HG03097 (cell line): Measurements from ENCODE around the gene UBE2L5.
"Not testable (repeated sequence)": the region's sequence is repeated elsewhere in the genome, so short reads cannot be mapped to it uniquely, and the experiment has no call there.

Experiments
- ATAC-seq: cut with Tn5 transposase; IDR thresholded peaks from one replicate; pipeline ENCODE4 v1.9.1; 2021; ENCODE audit not compliant: unreplicated experiment, low FRiP score

UBE2L5 gene

DNA sequence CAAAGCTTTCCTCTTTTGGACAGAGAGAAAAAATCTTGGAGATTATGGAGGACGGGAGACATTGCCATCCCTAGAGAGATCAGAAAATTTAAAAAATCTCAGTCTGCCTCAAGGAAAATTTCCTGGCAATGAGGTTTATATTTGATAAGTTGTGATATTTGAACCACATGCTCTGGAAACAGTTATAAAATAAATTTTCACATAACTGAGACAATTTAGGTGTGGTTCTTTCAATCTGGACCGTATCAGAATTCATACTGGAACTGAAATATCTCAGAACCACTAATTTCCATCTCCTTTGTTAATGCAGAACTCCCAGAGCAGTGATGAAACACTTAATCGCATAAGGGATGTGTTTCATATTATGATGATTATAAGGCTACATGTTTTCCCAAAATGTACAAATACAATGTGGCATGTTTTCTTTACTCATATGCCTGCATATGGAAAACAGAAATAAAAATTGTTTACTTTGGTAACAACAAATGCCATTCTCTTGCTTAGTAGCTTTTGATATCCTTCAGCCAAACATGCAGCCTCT lies 13.7 kb downstream of the UBE2L5 start:
- no peak for ATAC-seq

DNA sequence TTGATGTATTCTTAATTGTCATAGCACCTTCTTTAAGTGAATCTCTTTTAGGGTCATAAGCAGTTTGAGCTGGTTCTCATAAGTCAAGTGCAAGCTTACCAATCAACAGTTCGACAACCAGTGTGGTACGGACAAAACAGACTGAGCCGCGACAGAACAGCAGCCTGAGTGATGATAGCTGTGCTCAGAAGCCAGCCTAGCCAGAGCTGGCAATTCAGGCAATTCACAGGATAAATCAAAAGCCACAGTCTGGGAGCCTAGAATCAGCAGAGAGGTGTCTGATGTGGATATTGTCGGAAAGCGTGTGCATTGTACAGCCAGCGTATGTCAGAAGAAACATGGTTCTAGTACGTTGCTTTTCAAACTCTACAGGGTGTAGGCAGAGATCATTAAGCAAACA lies 14.9 kb downstream of the UBE2L5 start:
- no peak for ATAC-seq

DNA sequence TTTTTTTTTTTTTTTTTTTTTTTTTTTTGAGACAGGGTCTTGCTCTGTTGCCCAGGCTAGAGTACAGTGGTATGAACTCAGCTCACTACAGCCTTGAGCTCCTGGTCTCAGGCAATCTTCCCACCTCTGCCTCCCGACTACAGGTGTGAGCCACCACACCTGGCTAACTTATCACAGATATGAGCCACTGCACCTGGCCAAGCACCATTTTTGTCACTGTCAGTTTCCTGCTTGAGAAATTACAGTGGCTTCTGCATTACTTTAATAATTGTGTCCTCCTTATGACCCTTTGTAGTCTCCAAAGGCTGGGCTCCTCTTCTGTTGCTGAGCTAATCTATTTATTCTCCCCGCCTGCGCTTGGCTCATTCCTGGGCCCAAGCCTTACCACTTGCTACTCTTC lies 16.0 kb downstream of the UBE2L5 start:
- no peak for ATAC-seq

DNA sequence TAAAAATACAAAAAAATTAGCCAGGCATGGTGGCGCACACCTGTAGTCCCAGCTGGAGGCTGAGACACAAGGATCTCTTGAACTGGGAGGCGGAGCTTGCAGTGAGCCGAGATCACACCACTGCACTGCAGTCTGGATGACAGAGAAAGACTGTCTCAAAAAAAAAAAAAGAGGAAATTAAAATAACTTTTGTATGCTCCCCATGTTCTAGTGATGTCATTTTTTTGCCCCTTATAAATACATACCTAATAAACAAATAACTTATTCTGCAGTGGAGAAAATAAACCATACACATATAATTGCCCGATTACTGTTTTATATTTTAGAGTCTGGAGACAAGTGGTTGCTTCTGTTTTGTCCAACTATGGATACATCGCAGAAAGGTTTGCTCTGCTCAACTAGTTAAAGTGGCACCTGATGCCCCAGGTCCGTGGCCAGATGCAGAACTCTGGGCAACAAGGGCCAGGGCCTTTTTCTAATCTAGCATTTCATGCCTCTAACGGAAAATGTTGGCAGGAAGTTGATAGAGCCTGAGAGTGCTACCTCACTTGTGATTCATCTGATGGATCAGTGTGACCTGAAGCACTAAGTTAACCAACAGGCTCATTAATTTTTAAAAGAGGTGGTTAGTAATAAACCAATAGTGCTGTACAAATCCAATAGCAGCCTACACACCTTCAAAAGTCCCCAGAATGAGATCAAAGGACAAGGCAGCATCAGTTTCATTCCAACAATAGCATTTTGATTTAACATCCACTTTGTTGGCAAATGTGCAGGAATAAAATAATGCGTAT lies 18.8 kb downstream of the UBE2L5 start:
- peak; percentile 26 for ATAC-seq

DNA sequence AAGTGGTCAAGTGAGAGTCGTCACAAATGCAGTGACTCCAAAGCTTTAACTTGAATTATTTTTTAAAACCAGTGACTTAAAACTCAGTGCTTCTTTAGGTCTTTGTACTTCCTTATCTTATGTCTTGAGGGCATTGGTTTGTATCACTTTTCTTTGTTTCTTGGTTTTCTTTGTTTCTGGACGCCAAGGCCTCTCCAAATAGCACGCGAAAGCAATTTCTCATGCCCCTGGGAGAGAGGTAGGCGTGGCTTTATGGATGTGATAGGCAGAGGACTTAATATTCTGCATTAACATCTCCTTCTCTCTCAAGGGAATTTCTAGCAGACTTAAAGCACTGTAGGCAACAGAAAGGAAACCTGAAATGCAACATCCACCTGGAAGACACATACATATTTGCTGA lies 20.6 kb downstream of the UBE2L5 start:
- no peak for ATAC-seq

DNA sequence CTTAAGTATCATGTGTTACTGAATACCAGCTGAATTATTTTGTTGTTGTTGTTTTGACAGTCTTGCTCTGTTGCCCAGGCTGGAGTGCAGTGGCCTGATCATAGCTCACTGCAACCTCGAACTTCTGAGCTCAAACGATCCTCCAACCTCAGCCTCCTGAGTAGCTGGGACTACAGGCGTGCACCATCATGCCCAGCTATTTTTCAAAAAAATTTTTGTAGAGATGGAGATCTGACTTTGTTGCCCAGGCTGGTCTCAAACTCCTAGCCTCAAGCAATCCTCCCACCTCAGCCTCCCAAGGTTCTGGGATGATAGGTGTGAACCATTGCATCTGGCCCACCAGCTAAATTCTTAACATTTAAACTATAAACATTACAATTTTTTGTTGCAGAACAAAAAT lies 21.2 kb downstream of the UBE2L5 start:
- not testable (repeated sequence) for ATAC-seq

DNA sequence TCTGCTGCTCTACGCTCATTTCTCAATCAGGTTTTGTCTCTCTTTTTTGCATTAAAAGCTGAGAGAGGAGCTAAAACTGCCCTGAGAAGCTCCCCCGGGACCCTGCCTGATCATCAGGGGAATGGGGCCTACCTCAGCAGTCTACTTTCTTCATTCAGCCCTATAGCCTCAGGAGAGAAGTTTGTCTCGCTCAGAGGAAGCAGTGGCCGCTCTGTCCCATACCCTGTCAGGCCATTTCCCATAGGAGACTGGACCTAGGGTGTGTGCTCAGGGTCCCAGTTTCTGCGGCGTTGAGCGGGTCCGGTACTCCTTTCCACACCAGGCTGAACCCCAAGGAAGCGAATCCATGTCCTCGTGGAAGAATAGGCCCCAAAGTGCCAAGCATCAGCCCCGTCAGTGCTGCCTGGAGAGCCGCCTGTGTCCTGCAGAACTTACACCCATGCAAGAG lies 21.7 kb downstream of the UBE2L5 start:
- ATAC-seq, result peak; percentile 43

DNA sequence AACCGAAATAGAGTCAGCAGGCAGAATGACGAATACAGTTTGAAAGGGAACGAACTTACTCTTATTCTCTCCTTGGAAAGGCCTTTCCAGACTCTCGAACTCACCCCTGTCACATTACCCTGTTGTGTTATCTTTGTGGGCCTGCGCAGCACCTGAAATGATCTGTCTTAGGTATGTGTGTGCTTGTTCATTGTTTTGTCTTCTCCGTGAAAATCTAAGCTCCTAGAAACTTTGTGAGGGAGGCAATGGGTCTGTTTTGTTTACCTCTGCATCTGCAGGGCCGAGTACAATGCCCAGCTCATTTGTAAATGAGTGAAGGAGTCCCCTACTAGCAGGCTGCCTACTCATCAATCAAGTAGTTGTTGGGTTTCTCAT lies 23.8 kb downstream of the UBE2L5 start:
- ATAC-seq, result no peak

DNA sequence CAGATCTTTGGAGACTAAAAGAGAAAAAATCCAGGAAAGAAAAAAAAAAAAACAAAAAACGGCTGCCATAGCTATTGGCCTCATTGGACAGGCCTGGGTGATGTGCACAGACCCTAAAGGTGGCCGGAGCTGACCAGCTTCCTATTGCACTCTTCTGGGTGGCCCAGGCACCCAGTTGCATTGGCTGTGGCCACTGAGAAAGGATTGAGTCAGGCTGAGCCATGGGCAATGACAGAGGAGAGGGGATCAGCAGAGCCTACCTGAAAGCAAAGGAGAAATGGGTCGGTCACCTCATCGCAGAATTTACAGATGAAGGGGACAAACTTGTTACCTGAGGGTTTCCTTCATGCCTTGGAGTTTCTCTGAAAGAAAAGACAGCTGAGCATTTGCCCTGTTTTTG lies 26.1 kb downstream of the UBE2L5 start:
- no peak for ATAC-seq

DNA sequence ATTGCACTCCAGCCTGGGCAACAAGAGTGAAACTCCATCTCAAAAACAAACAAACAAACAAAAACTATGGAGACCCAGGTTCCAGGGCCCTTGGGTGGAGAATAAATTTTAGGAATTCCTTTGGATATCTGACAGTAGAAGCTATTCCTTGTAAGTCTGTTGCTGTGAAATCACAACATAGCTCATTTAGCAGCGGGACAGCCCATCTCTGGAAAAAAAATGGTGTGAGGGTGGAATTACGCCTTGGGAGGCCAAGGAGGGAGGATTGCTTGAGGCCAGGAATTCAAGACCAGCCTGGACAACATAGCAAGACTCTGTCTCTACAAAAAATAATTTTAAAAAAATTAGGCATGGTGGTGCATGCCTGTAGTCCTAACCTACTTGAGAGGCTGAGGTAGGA lies 27.8 kb downstream of the UBE2L5 start:
- ATAC-seq, result no peak

DNA sequence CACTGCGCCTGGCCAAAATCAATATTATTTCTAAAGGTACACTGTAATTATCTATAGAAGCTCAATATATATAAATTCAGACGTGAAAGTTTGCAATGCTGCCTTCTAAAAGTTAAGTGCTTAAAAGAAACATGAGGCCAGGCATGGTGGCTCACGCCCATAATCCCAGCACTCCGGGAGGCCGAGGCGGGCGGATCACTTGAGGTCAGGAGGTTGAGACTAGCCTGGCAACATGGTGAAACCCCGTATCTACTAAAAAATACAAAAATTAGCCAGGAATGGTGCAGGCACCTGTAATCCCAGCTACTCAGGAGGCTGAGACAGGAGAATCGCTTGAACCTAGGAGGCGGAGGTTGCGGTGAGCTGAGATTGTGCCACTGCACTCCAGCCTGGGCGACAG lies 29.2 kb downstream of the UBE2L5 start:
- not testable (repeated sequence) for ATAC-seq

DNA sequence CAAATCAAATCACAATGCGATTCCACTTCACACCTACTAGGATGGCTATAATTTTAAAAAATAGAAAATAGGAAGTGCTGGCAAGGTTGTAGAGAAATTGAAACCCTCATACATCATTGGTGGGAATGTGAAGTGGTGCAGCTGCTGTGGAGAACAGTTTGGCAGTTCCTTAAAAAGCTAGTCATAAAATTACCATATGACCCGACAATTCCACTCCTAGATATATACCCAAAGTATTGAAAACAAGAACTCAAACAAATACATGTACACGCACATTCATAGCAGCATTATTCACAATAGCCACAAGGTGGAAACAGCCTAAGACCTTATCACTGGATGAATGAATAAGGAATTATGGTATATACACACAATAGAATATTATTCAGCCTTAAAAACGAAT lies 31.4 kb downstream of the UBE2L5 start:
- no peak for ATAC-seq

DNA sequence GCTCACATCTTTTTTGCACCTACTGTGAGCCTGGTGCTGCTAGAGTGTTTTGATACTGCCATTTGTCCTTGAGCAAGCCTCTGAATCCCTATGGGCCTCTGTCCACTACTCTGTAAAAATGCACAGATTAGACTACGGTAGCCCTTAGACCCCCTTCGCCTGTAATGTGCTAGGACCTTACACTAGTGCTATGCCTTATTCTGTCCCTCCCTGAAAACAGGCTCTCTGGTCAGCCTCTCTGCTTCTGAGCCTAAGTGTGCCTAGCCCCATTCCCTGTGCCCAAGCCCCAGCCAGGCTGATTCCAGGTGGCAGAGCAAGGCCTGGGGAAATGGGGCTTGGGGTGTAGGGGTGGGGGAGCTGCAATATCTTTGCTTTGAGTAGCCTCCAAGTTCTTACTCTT lies 32.7 kb downstream of the UBE2L5 start:
- no peak for ATAC-seq

DNA sequence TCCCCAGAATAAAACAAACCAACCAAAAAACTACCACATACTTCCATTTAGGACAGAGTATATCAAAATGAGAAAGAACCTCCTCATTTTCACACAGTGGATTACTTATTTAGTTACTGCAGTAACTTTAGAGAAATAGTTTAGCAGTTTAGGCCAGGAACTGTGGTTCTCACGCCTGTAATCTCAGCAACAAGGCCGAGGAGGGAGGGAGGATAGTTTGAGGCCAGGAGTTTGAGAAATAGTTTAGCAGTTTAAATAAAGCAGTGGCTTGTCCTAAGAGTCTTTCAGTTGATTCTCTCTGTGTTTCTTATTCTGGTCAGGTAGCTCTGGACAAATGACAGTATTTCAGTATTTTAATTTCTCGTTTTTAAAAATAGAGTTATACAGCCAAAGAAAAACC lies 34.0 kb downstream of the UBE2L5 start:
- no peak for ATAC-seq

DNA sequence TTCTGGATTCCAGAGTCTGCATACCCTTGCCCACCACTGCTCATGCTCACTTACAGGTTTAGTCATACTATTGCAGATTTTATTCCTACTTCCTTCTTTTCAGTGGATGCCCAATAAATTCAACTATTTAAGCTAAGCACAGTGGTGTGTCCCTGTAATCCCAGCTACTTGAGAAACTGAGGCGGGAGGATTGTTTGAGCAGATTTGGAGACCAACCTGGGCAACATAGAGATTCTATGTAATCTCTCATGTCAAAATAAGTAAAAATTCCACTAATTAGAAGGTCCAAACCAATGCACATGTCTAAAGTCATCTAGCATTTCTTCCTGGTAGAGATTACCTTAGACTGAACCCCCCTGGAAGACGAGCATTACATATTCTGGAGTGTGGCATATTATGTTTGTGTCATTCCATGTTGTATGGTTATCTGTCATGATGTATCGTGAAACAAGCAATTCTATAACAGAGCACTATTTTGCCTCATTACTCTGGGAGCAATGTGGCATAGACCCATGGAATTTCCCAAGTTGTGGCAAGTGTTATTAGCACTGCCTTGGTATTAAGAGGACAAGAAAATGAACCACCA lies 35.1 kb downstream of the UBE2L5 start:
- ATAC-seq, result no peak

DNA sequence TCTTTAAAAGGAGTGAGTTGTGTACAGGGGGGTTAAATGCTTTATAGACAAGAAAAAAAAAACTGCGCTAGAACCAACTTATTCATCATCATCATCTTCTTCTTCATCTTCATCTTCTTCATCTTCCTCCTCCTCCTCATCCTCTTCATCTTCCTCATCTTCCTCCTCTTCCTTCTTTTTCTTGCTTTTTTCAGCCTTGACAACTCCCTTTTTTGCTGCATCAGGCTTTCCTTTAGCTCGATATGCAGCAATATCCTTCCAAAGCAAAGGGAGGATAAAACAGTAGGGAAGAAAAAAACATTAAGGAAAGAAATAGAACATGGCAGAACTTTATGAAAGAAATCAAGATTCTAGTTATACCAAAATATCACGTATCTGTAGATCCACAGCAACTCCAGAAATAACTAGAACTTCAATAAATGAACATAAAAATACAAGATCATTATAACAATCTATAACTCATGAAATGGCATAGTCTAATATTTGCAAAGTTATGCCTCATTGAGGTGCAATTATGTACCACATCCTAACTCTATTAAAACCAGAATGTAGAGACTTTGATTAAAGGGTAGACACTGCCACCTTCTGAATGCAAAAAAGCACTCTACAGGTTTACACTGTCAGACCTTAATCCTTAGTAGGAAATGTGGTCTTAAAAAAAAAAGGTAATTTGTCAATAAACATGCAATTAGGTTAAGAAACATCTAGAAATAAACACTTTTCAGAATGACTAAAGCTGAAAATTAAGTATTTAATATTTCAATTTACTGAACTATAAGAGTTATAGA lies 39.2 kb downstream of the UBE2L5 start:
- ATAC-seq, result not testable (repeated sequence)

DNA sequence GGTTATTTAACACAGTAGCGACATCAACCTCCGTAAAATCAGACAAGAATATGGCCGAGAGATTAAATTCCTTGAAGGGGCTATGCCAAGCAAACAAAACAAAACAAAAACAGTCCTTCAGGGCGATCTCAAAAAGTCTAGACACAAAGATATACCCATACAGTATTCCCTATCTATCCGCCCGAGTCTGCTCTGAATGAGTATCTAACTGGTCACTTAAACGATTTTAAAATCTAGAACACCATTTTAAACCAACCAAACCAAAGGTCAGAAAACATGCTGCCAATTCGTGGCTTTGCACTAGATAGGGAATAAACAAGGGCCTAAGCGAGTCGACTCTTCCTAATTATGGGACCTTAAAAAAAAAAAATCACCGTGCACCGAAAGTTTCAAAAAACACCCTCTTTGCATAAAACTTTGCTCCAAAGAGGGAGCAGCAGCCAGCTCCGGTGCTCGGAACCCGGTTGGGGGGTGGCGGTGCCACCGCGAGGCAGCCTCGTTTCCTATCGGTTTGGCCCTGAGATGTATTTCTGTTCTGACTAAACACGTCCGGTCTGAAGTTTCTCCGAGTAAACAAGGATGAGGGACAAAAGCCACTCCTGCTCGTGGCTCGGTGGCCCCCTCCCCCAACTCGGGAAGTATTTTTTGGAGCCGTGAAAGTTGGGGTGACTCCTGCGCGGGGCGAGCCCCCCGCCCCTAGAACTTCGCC lies 41.6 kb downstream of the UBE2L5 start:
- peak; percentile 42 for ATAC-seq

DNA sequence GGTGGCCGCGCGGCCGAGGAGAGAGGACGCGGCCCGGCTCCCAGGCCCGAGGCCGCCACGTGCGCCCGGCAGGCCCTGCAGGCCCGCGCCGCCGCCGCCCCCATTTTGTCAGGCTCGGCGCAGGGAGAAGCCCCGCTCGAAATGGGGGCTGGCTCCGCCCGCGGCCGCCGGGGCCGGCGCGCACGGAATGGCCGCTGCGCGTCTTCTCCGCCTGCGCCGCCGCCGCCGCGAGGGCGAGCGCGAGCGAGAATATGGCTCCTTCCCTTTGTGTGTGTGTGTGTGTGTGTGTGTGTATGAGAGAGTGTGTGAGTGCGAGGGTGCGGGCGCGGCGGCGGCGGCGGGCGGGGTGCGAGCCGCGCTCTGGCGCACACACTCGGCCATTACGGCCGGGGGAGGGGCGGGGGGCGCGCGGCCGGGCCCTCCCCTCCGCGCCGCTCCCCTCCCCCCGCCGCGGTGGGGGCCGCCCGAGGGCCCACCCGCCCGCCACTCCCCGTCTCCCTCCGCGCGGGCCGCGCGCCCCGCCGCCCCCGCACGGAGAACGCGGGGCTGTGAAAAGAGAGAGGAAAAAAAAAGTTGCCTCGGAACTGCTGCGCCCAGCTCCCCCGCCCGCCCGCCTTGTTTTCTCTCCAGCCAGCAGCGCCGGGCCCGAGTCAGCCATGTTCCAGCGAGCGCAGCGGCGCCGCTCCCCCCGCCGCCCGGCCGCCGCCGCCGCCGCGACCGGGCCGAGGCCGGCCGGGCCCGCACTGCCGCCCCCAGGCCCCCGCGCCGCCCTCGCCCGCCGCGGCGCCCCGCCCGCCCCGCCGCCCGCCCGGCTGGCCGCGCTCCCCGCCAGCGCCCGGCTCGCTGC lies 42.4 kb downstream of the UBE2L5 start:
- peak; percentile 23 for ATAC-seq

DNA sequence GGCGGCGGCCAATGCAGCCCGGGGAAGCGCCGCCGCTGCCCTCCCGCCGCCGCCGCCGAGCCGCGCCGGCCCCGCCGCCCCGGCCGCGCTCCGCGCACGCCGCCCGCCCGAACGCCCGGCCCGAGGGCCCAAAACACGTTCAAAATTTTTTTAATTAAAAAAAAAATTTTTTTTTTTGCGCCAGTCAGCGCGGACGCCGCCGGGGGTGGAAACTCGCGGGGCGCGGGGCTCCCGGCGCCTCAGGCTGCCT lies 43.0 kb downstream of the UBE2L5 start:
- no peak for ATAC-seq
